Stimulated activated naive CD8-positive, alpha-beta T cell treated with anti-CD3 and anti-CD28 coated beads, Interleukin-15, Interleukin-2, amounts not matched to agents 100 ng/mL and 50 ng/mL, for 24 hours (primary cell): ENCODE results near the gene ANKRD44.

ENCODE experiments used
- H3K27ac Mint-ChIP-seq: one replicate; pipeline ENCODE4 v1.8.0; 2021; ENCODE audit warnings: mild to moderate bottlenecking, mixed read lengths
- H3K27me3 Mint-ChIP-seq: one replicate; pipeline ENCODE4 v1.8.0; 2021; ENCODE audit warnings: mixed read lengths
- H3K36me3 Mint-ChIP-seq: one replicate; pipeline ENCODE4 v1.8.0; 2021; ENCODE audit warnings: low read depth, mixed read lengths
- H3K4me1 Mint-ChIP-seq: one replicate; pipeline ENCODE4 v1.8.0; 2021; ENCODE audit warnings: low read depth, mixed read lengths
- H3K4me3 Mint-ChIP-seq: one replicate; pipeline ENCODE4 v1.8.0; 2021; ENCODE audit warnings: mild to moderate bottlenecking, mixed read lengths
- H3K9me3 Mint-ChIP-seq: one replicate; pipeline ENCODE4 v1.8.0; 2021; ENCODE audit warnings: mixed read lengths

The ANKRD44 gene

GRCh38 chr2:197332641-197333040, 22.1 kb upstream of the ANKRD44 start:
- H3K4me3 Mint-ChIP-seq = no peak overlapping the region
- H3K4me1 Mint-ChIP-seq = peaks cover 22% of the 10 kb centered on the region
- peaks cover 9% of the 10 kb centered on the region for H3K9me3 Mint-ChIP-seq
- peaks cover 8% of the 10 kb centered on the region for H3K36me3 Mint-ChIP-seq
- H3K27me3 Mint-ChIP-seq = no peaks in the 10 kb centered on the region
- H3K27ac Mint-ChIP-seq = no peak overlapping the region

- Mint-ChIP-seq H3K4me1 (peaks cover 61% of the 10 kb centered on the region), H3K36me3 (peaks cover 8% of the 10 kb centered on the region), H3K9me3 (peaks cover 9% of the 10 kb centered on the region), H3K4me3 (peak overlapping the region; percentile 53), H3K27me3 (no peaks in the 10 kb centered on the region), H3K27ac (peak overlapping the region; percentile 93)
Observed at GRCh38 chr2:197328461-197328860, 17.9 kb upstream of the ANKRD44 start.

- Mint-ChIP-seq H3K27ac (peak overlapping the region; percentile 93), H3K9me3 (peaks cover 9% of the 10 kb centered on the region), H3K4me3 (peak overlapping the region; percentile 53), H3K4me1 (peaks cover 70% of the 10 kb centered on the region), H3K36me3 (peaks cover 8% of the 10 kb centered on the region), H3K27me3 (no peaks in the 10 kb centered on the region)
Observed at GRCh38 chr2:197327472-197328098, 17.0 kb upstream of the ANKRD44 start.

- Mint-ChIP-seq H3K27ac (peak overlapping the region; percentile 93), H3K27me3 (no peaks in the 10 kb centered on the region), H3K4me1 (peaks cover 74% of the 10 kb centered on the region), H3K9me3 (peaks cover 9% of the 10 kb centered on the region), H3K36me3 (peaks cover 8% of the 10 kb centered on the region), H3K4me3 (peak overlapping the region; percentile 53)
Observed at GRCh38 chr2:197327073-197327471, 16.5 kb upstream of the ANKRD44 start.

GRCh38 chr2:197324801-197325200, 14.2 kb upstream of the ANKRD44 start:
- Mint-ChIP-seq H3K4me3 (peak overlapping the region; percentile 63), H3K4me1 (peaks cover 91% of the 10 kb centered on the region), H3K36me3 (no peaks in the 10 kb centered on the region), H3K9me3 (no peaks in the 10 kb centered on the region), H3K27ac (peak overlapping the region; percentile 93), H3K27me3 (no peaks in the 10 kb centered on the region)

- Mint-ChIP-seq H3K36me3 (no peaks in the 10 kb centered on the region), H3K27me3 (no peaks in the 10 kb centered on the region), H3K27ac (peak overlapping the region; percentile 96), H3K4me1 (peaks cover 77% of the 10 kb centered on the region), H3K9me3 (no peaks in the 10 kb centered on the region), H3K4me3 (peak overlapping the region; percentile 70)
Observed at GRCh38 chr2:197322724-197323720, 12.4 kb upstream of the ANKRD44 start.

- no peak overlapping the region for H3K4me3 Mint-ChIP-seq
- H3K4me1 Mint-ChIP-seq = peaks cover 68% of the 10 kb centered on the region
- no peaks in the 10 kb centered on the region for H3K36me3 Mint-ChIP-seq
- H3K27me3 Mint-ChIP-seq = no peaks in the 10 kb centered on the region
- H3K27ac Mint-ChIP-seq = peak overlapping the region; percentile 96
- no peaks in the 10 kb centered on the region for H3K9me3 Mint-ChIP-seq
Observed at GRCh38 chr2:197322143-197322542, 11.6 kb upstream of the ANKRD44 start.

- H3K4me1 Mint-ChIP-seq = peaks cover 54% of the 10 kb centered on the region
Observed at GRCh38 chr2:197315371-197315770, 4.8 kb upstream of the ANKRD44 start.

GRCh38 chr2:197312186-197312585, 1.6 kb upstream of the ANKRD44 start:
- peak overlapping the region; percentile 91 for H3K27ac Mint-ChIP-seq
- H3K4me3 Mint-ChIP-seq = peak overlapping the region; percentile 86
- no peaks in the 10 kb centered on the region for H3K9me3 Mint-ChIP-seq
- H3K36me3 Mint-ChIP-seq = peaks cover 3% of the 10 kb centered on the region
- H3K27me3 Mint-ChIP-seq = no peaks in the 10 kb centered on the region
- H3K4me1 Mint-ChIP-seq = peaks cover 66% of the 10 kb centered on the region

More at GRCh38 chr2:197315371-197315770, 4.8 kb upstream of the ANKRD44 start:
- Mint-ChIP-seq H3K9me3 (no peaks in the 10 kb centered on the region), H3K27ac (no peak overlapping the region), H3K36me3 (no peaks in the 10 kb centered on the region), H3K27me3 (no peaks in the 10 kb centered on the region), H3K4me3 (no peak overlapping the region)

- Mint-ChIP-seq H3K27ac (peak overlapping the region; percentile 91), H3K27me3 (no peaks in the 10 kb centered on the region), H3K36me3 (peaks cover 3% of the 10 kb centered on the region), H3K4me1 (peaks cover 72% of the 10 kb centered on the region), H3K4me3 (peak overlapping the region; percentile 86), H3K9me3 (no peaks in the 10 kb centered on the region)
Observed at GRCh38 chr2:197311421-197312033, 947 bp upstream of the ANKRD44 start.

- peak overlapping the region; percentile 91 for H3K27ac Mint-ChIP-seq
- H3K4me1 Mint-ChIP-seq = peaks cover 75% of the 10 kb centered on the region
Observed at GRCh38 chr2:197310987-197311420, 424 bp upstream of the ANKRD44 start.

GRCh38 chr2:197309691-197310231, 819 bp downstream of the ANKRD44 start:
- H3K9me3 Mint-ChIP-seq = no peaks in the 10 kb centered on the region
- H3K27me3 Mint-ChIP-seq = no peaks in the 10 kb centered on the region
- H3K4me3 Mint-ChIP-seq = peak overlapping the region; percentile 97
- H3K36me3 Mint-ChIP-seq = peaks cover 12% of the 10 kb centered on the region
- peaks cover 78% of the 10 kb centered on the region for H3K4me1 Mint-ChIP-seq
- peak overlapping the region; percentile 99 for H3K27ac Mint-ChIP-seq

More at GRCh38 chr2:197310987-197311420, 424 bp upstream of the ANKRD44 start:
- no peaks in the 10 kb centered on the region for H3K27me3 Mint-ChIP-seq
- H3K9me3 Mint-ChIP-seq = no peaks in the 10 kb centered on the region
- H3K36me3 Mint-ChIP-seq = peaks cover 3% of the 10 kb centered on the region
- peak overlapping the region; percentile 86 for H3K4me3 Mint-ChIP-seq

- Mint-ChIP-seq H3K4me1 (peaks cover 79% of the 10 kb centered on the region), H3K4me3 (peak overlapping the region; percentile 97), H3K36me3 (peaks cover 17% of the 10 kb centered on the region), H3K9me3 (no peaks in the 10 kb centered on the region), H3K27me3 (no peaks in the 10 kb centered on the region), H3K27ac (peak overlapping the region; percentile 99)
Observed at GRCh38 chr2:197308996-197309690, 1.4 kb downstream of the ANKRD44 start.

GRCh38 chr2:197308585-197308984, 2.0 kb downstream of the ANKRD44 start:
- Mint-ChIP-seq H3K4me1 (peaks cover 82% of the 10 kb centered on the region), H3K36me3 (peaks cover 17% of the 10 kb centered on the region), H3K9me3 (no peaks in the 10 kb centered on the region), H3K27me3 (no peaks in the 10 kb centered on the region), H3K4me3 (peak overlapping the region; percentile 97), H3K27ac (peak overlapping the region; percentile 99)
